Loucy (cell line): ENCODE data around the gene FAM163B.

Source experiments
- H2AFZ ChIP-seq: fragments of 200-600 bp; sonication (generic); 2 replicates; pipeline ENCODE4 v1.6.0; 2016; ENCODE audit warnings: antibody characterized with exemption, mild to moderate bottlenecking, low read length, moderate library complexity
- H3F3A ChIP-seq: fragments of 200-600 bp; 2 replicates; pipeline ENCODE4 v1.6.0; 2016; ENCODE audit warnings: antibody characterized with exemption, low read depth, mild to moderate bottlenecking
- H3K27me3 ChIP-seq: fragments of 200-600 bp; sonication (generic); 2 replicates; pipeline ENCODE4 v1.6.1; 2014; ENCODE audit warnings: low read length, mild to moderate bottlenecking; ENCODE audit not compliant: insufficient read depth, poor library complexity, severe bottlenecking
- H3K36me3 ChIP-seq: fragments of 200-600 bp; sonication (generic); 2 replicates; pipeline ENCODE4 v1.6.1; 2016; ENCODE audit warnings: low read length; ENCODE audit not compliant: insufficient read depth
- H3K4me1 ChIP-seq: fragments of 200-600 bp; sonication (generic); 2 replicates; pipeline ENCODE4 v1.5.1; 2014; ENCODE audit warnings: low read length, mild to moderate bottlenecking; ENCODE audit not compliant: insufficient read depth, poor library complexity, severe bottlenecking
- H3K4me2 ChIP-seq: fragments of 200-600 bp; sonication (generic); 2 replicates; pipeline ENCODE4 v1.6.0; 2014; ENCODE audit warnings: antibody characterized with exemption, low read length, low read depth, mild to moderate bottlenecking; ENCODE audit not compliant: poor library complexity, severe bottlenecking
- H3K4me3 ChIP-seq: fragments of 200-600 bp; sonication (generic); 2 replicates; pipeline ENCODE4 v1.5.1; 2014; ENCODE audit warnings: low read length, mild to moderate bottlenecking, mixed read lengths; ENCODE audit not compliant: poor library complexity, severe bottlenecking
- H3K79me2 ChIP-seq: fragments of 200-600 bp; sonication (generic); 2 replicates; pipeline ENCODE4 v1.6.1; 2014; ENCODE audit warnings: low read length; ENCODE audit not compliant: insufficient read depth
- H3K9ac ChIP-seq: fragments of 200-600 bp; sonication (generic); 2 replicates; pipeline ENCODE4 v1.6.0; 2014; ENCODE audit warnings: mild to moderate bottlenecking, low read depth, low read length, moderate library complexity; ENCODE audit not compliant: poor library complexity, severe bottlenecking
- H3K9me2 ChIP-seq: fragments of 200-600 bp; sonication (generic); replicated peaks from 2 replicates; pipeline ENCODE4 v1.6.1; 2016; ENCODE audit warnings: low read depth, low read length, mixed read lengths
- H3K9me3 ChIP-seq: fragments of 200-600 bp; sonication (generic); 2 replicates; pipeline ENCODE4 v1.6.1; 2014; ENCODE audit warnings: mild to moderate bottlenecking, antibody characterized with exemption, low read length, low read depth; ENCODE audit not compliant: insufficient read depth
- H4K20me1 ChIP-seq: fragments of 200-600 bp; sonication (generic); 2 replicates; pipeline ENCODE4 v1.6.0; 2014; ENCODE audit warnings: antibody characterized with exemption, low read length, mild to moderate bottlenecking; ENCODE audit not compliant: insufficient read depth, poor library complexity, severe bottlenecking
- CTCF ChIP-seq: fragments of 200-600 bp; sonication (generic); conservative IDR thresholded peaks from 2 replicates; pipeline ENCODE4 v1.5.1; 2014; ENCODE audit warnings: mild to moderate bottlenecking, antibody characterized with exemption, low read length
- EZH2phosphoT487 ChIP-seq: fragments of 200-600 bp; IDR thresholded peaks from 2 replicates; pipeline ENCODE4 v1.6.1; 2018; ENCODE audit warnings: antibody characterized with exemption, mild to moderate bottlenecking, moderate library complexity, borderline replicate concordance

The FAM163B gene

GRCh38 chr9:133581011-133581410, 28.2 kb downstream of the FAM163B start:
- H3K9me3 ChIP-seq = no peaks in the 10 kb centered on the region
- peaks cover 68% of the 10 kb centered on the region for H3K4me1 ChIP-seq
- TF ChIP-seq CTCF (no peak), EZH2phosphoT487 (no peak)
- peaks cover 6% of the 10 kb centered on the region; the same call in 1 of the 2 replicates for H3F3A ChIP-seq
- H2AFZ ChIP-seq = no peak overlapping the region
- H3K4me2 ChIP-seq = no peak overlapping the region
- no peaks in the 10 kb centered on the region for H3K9me2 ChIP-seq
- no peaks in the 10 kb centered on the region for H3K36me3 ChIP-seq
- H3K9ac ChIP-seq = no peak overlapping the region
- no peaks in the 10 kb centered on the region for H3K27me3 ChIP-seq
- peaks cover 6% of the 10 kb centered on the region; the same call in 1 of the 2 replicates for H3K79me2 ChIP-seq
- no peaks in the 10 kb centered on the region for H4K20me1 ChIP-seq
- H3K4me3 ChIP-seq = no peak overlapping the region

- Histone ChIP-seq H3K4me2 (no peak overlapping the region), H2AFZ (no peak overlapping the region), H3K4me1 (peaks cover 61% of the 10 kb centered on the region), H3F3A (peaks cover 6% of the 10 kb centered on the region; the same call in 1 of the 2 replicates), H3K79me2 (0 out of 2 replicates have a peak, but pooled peaks cover under 1% of the 10 kb centered on the region), H3K27me3 (no peaks in the 10 kb centered on the region), H3K9ac (no peak overlapping the region), H3K9me3 (no peaks in the 10 kb centered on the region), H3K36me3 (no peaks in the 10 kb centered on the region), H3K4me3 (no peak overlapping the region), H3K9me2 (no peaks in the 10 kb centered on the region), H4K20me1 (no peaks in the 10 kb centered on the region)
- TF ChIP-seq EZH2phosphoT487 (no peak), CTCF (no peak)
These were observed 28.8 kb downstream of the FAM163B start for GRCh38 chr9:133580419-133580738.

DNA sequence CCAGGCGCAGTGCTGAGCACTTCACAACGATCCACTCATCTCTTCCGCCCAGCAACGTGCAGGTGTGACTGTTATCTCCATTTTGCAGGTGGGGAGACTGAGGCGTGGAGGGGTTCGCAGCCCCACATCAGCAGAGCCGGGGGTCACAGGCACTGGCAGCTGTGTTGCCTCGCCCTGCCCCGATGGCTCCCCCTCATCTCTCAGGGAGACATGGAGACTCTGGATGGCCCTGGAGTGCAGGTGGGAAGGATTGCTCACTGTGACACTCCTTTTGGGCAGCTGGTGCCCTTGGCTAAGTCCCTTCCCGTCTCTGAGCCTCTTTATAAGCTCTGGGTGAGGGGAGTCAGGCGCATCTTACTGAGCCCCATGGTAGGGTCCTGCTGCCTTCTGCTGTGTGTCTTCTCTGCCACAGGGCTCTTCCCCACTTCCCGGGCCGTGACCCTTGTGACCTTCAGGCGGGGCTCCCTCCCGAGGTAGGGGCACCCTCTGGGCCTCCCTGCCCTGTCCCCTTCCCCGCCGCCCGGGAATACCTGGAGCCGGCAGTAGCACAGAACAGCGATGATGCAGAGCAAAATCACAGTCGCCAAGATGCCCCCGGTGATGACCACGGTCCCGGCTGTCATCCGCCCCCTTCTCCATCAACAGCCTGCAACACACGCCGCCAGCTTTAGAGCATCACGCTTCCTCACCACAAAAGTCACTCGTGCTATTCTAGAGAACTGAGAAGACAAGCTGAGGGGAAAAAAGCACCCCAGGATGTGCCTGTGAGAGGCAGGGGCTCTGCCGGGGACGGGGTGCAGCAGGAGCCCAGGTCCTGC, 29.4 kb downstream of the FAM163B start:
- Histone ChIP-seq H3K4me3 (no peak overlapping the region), H3K4me1 (peaks cover 57% of the 10 kb centered on the region), H3K9me2 (no peaks in the 10 kb centered on the region), H3K27me3 (no peaks in the 10 kb centered on the region), H3K9me3 (no peaks in the 10 kb centered on the region), H3K9ac (no peak overlapping the region), H4K20me1 (no peaks in the 10 kb centered on the region), H3K79me2 (no peaks in the 10 kb centered on the region), H3K4me2 (no peak overlapping the region), H2AFZ (no peak overlapping the region), H3K36me3 (no peaks in the 10 kb centered on the region), H3F3A (peaks cover 6% of the 10 kb centered on the region; the same call in 1 of the 2 replicates)
- TF ChIP-seq EZH2phosphoT487 (no peak), CTCF (no peak)
